ENCODE data around the gene TRIP10. TPM values are rescaled to one million over a fixed set of nuclear protein-coding genes. Genes with fewer than 3 reads are reported as not detected.

TRIP10 gene
- total RNA-seq, 1 donor: 36.2 TPM

GRCh38 chr19:6713773-6714692 lies 25.4 kb upstream of the TRIP10 start:
- Histone ChIP-seq H3K36me3 (ENCODE audit: insufficient read depth, low read length) (no peaks in the 10 kb centered on the region), H3K27me3 (ENCODE audit: insufficient read depth, low read length) (peaks cover 18% of the 10 kb centered on the region), H3K4me3 (ENCODE audit: insufficient read depth, low read length) (no peak overlapping the region), H3K9me3 (ENCODE audit: low read depth, low read length) (no peaks in the 10 kb centered on the region), H3K4me1 (ENCODE audit: insufficient read depth, low read length) (no peaks in the 10 kb centered on the region), H3K4me2 (ENCODE audit: insufficient read depth, low read length) (no peak overlapping the region), H3K27ac (ENCODE audit: low read depth, low read length) (no peak overlapping the region), H4K20me1 (ENCODE audit: insufficient read depth, low read length) (no peaks in the 10 kb centered on the region), H2AFZ (ENCODE audit: low read length) (no peak overlapping the region), H3K79me2 (ENCODE audit: insufficient read depth, low read length) (no peaks in the 10 kb centered on the region)
- DNase-seq (ENCODE audit: insufficient read length, low spot score, missing footprints): peak; percentile 42
- TF ChIP-seq CTCF (IDR thresholded peaks at IDR 0.05; ENCODE audit: extremely low read depth, low read depth, low read length): no peak

GRCh38 chr19:6714749-6715555 lies 24.5 kb upstream of the TRIP10 start:
- no peaks in the 10 kb centered on the region for H3K36me3 ChIP-seq (ENCODE audit: insufficient read depth, low read length)
- H3K4me2 ChIP-seq (ENCODE audit: insufficient read depth, low read length): no peak overlapping the region
- H3K9me3 ChIP-seq (ENCODE audit: low read depth, low read length): no peaks in the 10 kb centered on the region
- no peaks in the 10 kb centered on the region for H4K20me1 ChIP-seq (ENCODE audit: insufficient read depth, low read length)
- no peak overlapping the region for H3K27ac ChIP-seq (ENCODE audit: low read depth, low read length)
- no peaks in the 10 kb centered on the region for H3K4me1 ChIP-seq (ENCODE audit: insufficient read depth, low read length)
- H2AFZ ChIP-seq (ENCODE audit: low read length): no peak overlapping the region
- H3K79me2 ChIP-seq (ENCODE audit: insufficient read depth, low read length): no peaks in the 10 kb centered on the region
- no peak for TF ChIP-seq CTCF (IDR thresholded peaks at IDR 0.05; ENCODE audit: extremely low read depth, low read depth, low read length)
- no peak for DNase-seq (ENCODE audit: insufficient read length, low spot score, missing footprints)
- peaks cover 18% of the 10 kb centered on the region for H3K27me3 ChIP-seq (ENCODE audit: insufficient read depth, low read length)
- H3K4me3 ChIP-seq (ENCODE audit: insufficient read depth, low read length): no peak overlapping the region

- Histone ChIP-seq H3K4me2 (ENCODE audit: insufficient read depth, low read length) (no peak overlapping the region), H3K4me3 (ENCODE audit: insufficient read depth, low read length) (no peak overlapping the region), H3K27ac (ENCODE audit: low read depth, low read length) (no peak overlapping the region), H3K27me3 (ENCODE audit: insufficient read depth, low read length) (peaks cover 9% of the 10 kb centered on the region), H3K4me1 (ENCODE audit: insufficient read depth, low read length) (peaks cover 8% of the 10 kb centered on the region), H2AFZ (ENCODE audit: low read length) (no peak overlapping the region), H4K20me1 (ENCODE audit: insufficient read depth, low read length) (no peaks in the 10 kb centered on the region), H3K9me3 (ENCODE audit: low read depth, low read length) (no peaks in the 10 kb centered on the region), H3K36me3 (ENCODE audit: insufficient read depth, low read length) (no peaks in the 10 kb centered on the region), H3K79me2 (ENCODE audit: insufficient read depth, low read length) (no peaks in the 10 kb centered on the region)
- no peak for TF ChIP-seq CTCF (IDR thresholded peaks at IDR 0.05; ENCODE audit: extremely low read depth, low read depth, low read length)
- DNase-seq (ENCODE audit: insufficient read length, low spot score, missing footprints): peak; percentile 55
Measured at GRCh38 chr19:6716610-6716970, 22.9 kb upstream of the TRIP10 start.

- H3K79me2 ChIP-seq (ENCODE audit: insufficient read depth, low read length): no peaks in the 10 kb centered on the region
- peaks cover 8% of the 10 kb centered on the region for H3K4me1 ChIP-seq (ENCODE audit: insufficient read depth, low read length)
- H4K20me1 ChIP-seq (ENCODE audit: insufficient read depth, low read length): no peaks in the 10 kb centered on the region
- no peak overlapping the region for H3K4me2 ChIP-seq (ENCODE audit: insufficient read depth, low read length)
- peak; percentile 68 for DNase-seq (ENCODE audit: insufficient read length, low spot score, missing footprints)
- no peak overlapping the region for H3K27ac ChIP-seq (ENCODE audit: low read depth, low read length)
- H3K27me3 ChIP-seq (ENCODE audit: insufficient read depth, low read length): peaks cover 8% of the 10 kb centered on the region
- TF ChIP-seq CTCF (IDR thresholded peaks at IDR 0.05; ENCODE audit: extremely low read depth, low read depth, low read length): no peak
- no peaks in the 10 kb centered on the region for H3K9me3 ChIP-seq (ENCODE audit: low read depth, low read length)
- H3K4me3 ChIP-seq (ENCODE audit: insufficient read depth, low read length): no peak overlapping the region
- no peaks in the 10 kb centered on the region for H3K36me3 ChIP-seq (ENCODE audit: insufficient read depth, low read length)
- H2AFZ ChIP-seq (ENCODE audit: low read length): no peak overlapping the region
Measured at GRCh38 chr19:6717036-6717435, 22.4 kb upstream of the TRIP10 start.

All from osteoblast (primary cell).